ENCODE data around the gene LYZL1.

DNA sequence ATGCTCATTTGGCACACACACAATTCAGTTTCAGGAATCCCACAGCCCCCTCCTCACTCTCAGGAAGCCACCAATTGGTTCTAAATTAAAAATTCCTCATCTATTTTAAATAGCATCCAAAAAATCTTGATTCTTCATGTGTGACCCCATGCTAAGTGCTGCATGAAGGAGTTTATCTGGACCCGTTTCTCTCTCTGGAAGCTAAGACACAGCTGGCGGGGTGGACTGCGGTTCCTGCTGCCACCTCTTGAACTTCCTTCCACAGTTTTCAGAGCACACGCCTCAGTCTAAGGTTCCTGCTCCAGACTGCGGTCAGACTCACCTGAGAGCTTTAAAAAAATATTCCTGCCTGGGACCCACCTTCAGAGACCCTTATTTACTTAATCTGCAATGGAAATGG, 34.5 kb downstream of the LYZL1 start:
- TF ChIP-seq, protein P1, sequence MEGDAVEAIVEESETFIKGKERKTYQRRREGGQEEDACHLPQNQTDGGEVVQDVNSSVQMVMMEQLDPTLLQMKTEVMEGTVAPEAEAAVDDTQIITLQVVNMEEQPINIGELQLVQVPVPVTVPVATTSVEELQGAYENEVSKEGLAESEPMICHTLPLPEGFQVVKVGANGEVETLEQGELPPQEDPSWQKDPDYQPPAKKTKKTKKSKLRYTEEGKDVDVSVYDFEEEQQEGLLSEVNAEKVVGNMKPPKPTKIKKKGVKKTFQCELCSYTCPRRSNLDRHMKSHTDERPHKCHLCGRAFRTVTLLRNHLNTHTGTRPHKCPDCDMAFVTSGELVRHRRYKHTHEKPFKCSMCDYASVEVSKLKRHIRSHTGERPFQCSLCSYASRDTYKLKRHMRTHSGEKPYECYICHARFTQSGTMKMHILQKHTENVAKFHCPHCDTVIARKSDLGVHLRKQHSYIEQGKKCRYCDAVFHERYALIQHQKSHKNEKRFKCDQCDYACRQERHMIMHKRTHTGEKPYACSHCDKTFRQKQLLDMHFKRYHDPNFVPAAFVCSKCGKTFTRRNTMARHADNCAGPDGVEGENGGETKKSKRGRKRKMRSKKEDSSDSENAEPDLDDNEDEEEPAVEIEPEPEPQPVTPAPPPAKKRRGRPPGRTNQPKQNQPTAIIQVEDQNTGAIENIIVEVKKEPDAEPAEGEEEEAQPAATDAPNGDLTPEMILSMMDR (IDR thresholded peaks at IDR 0.05), result no peak
- TF ChIP-seq POLR2A (IDR thresholded peaks at IDR 0.05) (no peak), POLR2AphosphoS5 (IDR thresholded peaks at IDR 0.05) (no peak), EP300 (IDR thresholded peaks at IDR 0.05) (no peak)

Measured in gastroesophageal sphincter (tissue), 3 donors.